NCI-H748 treated with DMSO at 0.1 percent for 48 hours (cell line): ENCODE data around the gene TBX6.
"Not testable (repeated sequence)": the region's sequence is repeated elsewhere in the genome, so short reads cannot be mapped to it uniquely, and the experiment has no call there.

Experiments used
- DNase-seq: peaks from one replicate; lab custom pipeline; 2025; lab: John Stamatoyannopoulos, UW

Gene TBX6

GRCh38 chr16:30065943-30066760, 25.6 kb downstream of the TBX6 start:
- no peak for DNase-seq

DNA sequence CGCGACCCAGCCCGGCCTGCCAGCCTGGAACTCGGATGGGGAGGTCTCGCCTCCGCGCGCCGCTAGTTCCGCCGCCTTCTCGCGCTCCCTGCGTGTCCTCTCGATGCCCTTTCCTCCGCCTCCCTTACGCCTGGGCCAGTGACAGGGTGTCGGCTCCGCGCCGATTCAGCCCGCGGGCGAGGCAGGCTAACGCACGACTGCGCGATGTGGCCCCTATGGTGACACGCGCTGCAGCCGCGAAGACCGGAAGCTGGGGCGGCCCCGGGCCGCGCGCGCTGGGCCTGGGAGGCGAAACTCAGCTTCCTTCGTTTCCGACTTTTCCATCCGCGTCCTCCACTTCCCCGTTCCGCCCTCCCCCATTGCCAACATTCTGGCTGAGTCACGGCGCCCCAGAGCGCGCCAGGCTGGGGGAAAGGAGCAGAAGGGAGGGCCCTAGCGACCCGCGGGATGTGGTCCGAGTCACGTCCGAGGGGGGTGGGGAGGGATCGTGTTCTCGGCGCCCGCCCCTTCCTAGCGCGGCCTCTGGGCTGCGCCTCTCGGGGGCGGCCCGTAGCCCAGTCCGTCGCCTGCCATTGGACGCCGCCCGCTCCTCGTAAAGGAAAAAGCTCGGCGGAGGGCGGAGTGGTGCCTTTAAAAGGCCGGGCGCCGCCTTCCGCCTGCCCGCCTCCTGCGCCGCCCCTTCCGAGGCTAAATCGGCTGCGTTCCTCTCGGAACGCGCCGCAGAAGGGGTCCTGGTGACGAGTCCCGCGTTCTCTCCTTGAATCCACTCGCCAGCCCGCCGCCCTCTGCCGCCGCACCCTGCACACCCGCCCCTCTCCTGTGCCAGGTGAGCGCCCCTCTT, 26.4 kb downstream of the TBX6 start, which contains the start of gene ALDOA:
ALDOA (plus strand) TSS at position 659 of the 841 bp plus-strand sequence. CDS start 1,138 bp downstream, outside the sequence.
- DNase-seq = peak; percentile 85

- no peak for DNase-seq
Measured at GRCh38 chr16:30064729-30065101, 27.0 kb downstream of the TBX6 start.

GRCh38 chr16:30063893-30064728, 27.6 kb downstream of the TBX6 start:
- DNase-seq = no peak

- no peak for DNase-seq
Measured at GRCh38 chr16:30063278-30063892, 28.3 kb downstream of the TBX6 start.

DNA sequence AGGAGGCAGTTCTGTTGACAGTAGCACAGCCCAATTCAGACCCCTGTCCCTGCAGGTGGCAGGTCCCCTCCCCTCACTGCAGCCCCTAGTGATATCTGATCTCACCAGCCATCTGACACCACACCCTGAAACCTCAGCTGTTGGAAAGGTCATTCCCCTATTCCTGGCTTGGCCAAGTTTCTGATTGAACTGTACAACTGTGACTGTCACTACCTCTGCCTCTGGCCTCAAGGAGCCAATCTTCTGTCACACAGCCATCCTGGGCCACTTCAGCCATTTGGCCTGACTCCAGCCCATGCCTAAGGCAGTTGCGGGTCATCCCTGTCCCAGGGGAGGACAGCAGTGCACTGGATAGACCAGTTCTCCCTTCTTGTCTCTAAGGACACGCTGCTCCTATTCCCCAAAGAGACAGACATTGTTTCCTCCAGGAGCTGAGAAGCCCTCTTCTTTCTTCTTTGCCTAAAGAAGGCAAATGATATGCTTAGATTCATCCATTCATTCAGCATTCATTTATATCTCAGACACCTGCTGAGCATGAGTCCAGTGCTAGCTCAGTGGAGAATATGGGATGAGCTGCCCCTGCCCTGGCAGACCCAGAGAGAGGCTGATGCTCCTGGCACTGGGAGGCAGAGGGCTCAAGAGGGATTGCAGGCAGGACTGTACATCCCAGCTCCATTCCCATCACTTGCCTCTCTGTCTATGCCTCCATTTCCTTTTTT, 30.7 kb downstream of the TBX6 start:
- DNase-seq = no peak

GRCh38 chr16:30060346-30060745, 31.4 kb downstream of the TBX6 start:
- no peak for DNase-seq

DNA sequence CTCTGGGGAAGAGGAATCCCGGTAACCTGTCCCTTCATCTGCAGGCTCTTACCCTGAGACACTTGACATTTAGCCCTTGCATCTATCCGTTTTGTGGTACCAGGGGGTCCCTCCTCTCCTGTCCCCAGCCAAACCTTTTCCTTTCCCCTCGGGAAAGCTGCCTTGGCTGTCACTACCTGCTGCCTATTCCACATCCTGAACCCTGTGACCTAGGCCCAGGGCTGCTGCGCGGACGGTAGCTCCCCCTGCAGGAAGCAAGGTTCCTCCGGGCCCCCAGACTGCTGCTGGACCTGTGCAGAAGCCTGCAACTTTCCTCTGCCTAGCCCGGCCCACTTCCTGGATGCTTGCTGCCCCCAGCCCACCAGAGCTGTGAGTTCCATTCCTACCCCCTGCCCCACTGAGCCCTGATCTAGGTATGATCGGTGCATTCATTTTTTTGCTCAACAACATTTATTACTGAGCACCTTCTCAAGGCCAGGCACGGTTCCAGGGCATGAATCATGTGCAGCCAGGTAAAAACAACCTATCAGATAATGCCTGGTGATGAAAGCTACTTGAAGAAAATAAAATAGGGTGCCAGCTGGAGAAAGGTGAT, 36.7 kb downstream of the TBX6 start:
- DNase-seq = no peak

- DNase-seq = no peak
Measured at GRCh38 chr16:30054451-30054850, 37.3 kb downstream of the TBX6 start.

- DNase-seq = no peak
Measured at GRCh38 chr16:30053376-30054015, 38.2 kb downstream of the TBX6 start.

DNA sequence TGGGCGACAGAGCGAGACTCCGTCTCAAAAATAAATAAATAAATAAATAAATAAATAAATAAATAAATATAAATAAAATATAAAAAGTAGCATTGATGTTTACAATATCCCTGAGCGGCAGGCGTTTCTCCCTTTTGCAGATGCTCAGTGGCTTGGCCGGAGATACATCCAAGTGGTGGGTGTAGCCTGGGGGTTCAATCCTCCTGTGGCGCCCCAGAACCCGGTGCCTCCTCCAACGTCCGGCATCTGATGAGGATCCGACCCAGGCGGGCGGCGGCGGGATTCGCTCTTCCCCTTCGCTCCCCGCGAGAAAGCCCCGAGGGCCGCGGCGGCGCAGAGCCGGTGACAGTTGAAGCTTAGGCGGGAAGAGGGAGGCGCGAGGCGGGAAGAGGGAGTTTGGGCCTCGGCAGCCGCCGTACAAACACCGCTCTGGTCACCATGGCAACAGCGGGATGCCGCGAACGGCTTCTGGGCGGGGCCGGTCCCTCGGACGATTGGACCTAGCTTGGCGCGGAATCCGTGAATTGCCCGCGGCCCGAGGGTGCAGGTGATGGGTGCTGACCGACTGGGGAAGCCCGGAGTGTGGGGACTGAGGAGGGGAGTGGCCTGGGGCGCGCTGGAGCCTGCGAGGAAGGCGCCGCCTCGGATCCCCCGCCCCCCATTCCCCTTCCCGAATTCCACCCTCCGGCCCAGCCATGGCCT, 38.9 kb downstream of the TBX6 start:
- peak; percentile 71 for DNase-seq

- no peak for DNase-seq
Measured at GRCh38 chr16:30051518-30051917, 40.2 kb downstream of the TBX6 start.

GRCh38 chr16:30049871-30050270, 41.9 kb downstream of the TBX6 start:
- DNase-seq = no peak

DNA sequence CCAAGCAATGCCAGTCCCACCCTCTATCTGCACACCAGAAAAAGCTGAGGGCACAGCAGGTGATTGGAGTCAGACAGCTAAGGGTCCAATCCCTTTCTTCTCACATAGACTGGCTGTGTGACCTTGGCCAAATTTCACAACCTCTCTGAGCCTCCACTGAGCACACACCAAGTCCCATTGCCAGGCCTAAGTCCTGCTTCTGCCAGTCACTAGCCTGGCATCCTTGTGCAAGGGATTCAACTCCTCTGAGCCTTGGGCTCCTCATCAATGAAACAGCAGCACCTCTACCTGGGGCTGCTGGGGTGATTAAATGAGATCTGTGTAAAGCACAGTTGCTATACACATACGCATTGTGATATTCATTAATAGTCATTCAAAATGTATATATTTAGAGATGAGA, 45.1 kb downstream of the TBX6 start:
- no peak for DNase-seq

DNA sequence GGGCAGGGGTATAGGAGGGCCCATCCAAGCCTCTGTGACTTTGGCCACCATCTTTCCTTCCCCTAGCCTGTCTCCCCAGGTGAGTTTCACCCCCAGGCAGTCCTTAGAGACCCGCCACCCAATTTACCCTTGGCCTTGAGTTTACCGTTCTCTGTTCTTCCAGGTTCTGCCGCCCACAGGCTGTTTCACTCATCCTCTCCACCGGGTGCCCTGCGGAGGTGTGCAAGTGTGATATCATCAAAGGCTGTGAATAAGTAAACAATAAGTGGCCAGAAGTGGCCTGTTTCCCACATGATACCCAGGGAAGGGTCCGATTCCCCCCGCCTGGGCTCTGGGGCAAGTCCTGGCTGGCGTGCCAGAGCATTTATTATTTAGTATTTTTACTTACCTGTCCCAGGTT, 45.5 kb downstream of the TBX6 start:
- DNase-seq = no peak

DNA sequence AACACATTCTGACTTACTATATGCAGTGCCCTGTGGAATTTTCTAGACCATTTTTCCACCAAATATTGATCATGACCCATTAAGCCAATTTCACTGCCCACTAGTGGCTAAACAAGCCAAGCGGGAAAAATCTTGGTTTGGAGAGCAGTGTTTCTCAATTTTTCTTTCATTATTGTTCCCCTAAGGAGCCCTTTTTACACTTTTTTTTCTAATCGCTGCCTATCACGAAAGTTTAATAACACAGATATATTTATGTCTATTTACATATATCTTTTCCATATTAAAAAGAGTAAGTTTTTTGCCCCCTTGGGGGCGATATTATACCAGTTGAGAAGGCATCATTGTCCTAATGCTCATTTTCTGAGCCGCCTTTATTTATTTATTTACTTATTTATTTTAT, 49.9 kb downstream of the TBX6 start:
- no peak for DNase-seq

- DNase-seq = not testable (repeated sequence)
Measured at GRCh38 chr16:30040690-30041089, 51.0 kb downstream of the TBX6 start.

DNA sequence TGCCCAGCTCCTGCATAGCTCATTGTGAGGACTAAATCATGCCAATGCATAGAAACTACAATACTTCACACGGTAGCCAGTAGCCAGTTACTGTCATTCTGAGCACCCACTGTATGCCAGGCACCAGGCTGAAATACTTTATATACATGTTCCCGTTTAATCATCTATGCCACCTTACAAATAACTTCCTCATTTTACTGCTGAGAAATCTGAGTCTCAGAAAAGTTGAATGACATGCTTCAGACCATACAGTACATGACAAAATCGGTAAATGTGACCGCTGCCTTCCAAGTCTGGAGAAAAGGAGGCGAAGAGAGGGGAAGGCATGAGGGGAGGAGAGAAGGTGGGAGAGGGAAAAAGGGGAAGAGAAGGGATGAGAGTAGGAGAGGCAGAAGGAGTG, 51.5 kb downstream of the TBX6 start:
- no peak for DNase-seq
